GM23338 (cell line): ENCODE data around the gene ZFP42. TPM values are rescaled to one million over a fixed set of nuclear protein-coding genes. Genes with fewer than 3 reads are reported as not detected.
A peak's percentile ranks its signal among the peaks of the same experiment; 100 is the strongest.

Experiments used
- ATAC-seq: fragments of 200-7000 bp; cut with Tn5 transposase; 3 replicates; pipeline ENCODE4 v1.9.1; 2020
- DNase-seq: peaks from one replicate; pipeline ENCODE4 v3.0.0-alpha.2; 2015; ENCODE audit warnings: low spot score
- H2AFZ ChIP-seq: fragments of 200-600 bp; sonication (generic); 2 replicates; pipeline ENCODE4 v1.8.0; 2016; ENCODE audit warnings: antibody characterized with exemption, mild to moderate bottlenecking, moderate library complexity
- H3F3A ChIP-seq: fragments of 200-600 bp; sonication (generic); replicated peaks from 2 replicates; pipeline ENCODE4 v1.8.0; 2017; ENCODE audit warnings: antibody characterized with exemption, mixed run types, low read depth
- H3K27ac ChIP-seq: fragments of 200-600 bp; sonication (generic); 2 replicates; pipeline ENCODE4 v1.6.1; 2016; ENCODE audit warnings: low read depth
- H3K27me3 ChIP-seq: fragments of 200-600 bp; sonication (generic); 2 replicates; pipeline ENCODE4 v1.8.0; 2016; ENCODE audit warnings: mild to moderate bottlenecking, mixed run types, moderate library complexity; ENCODE audit not compliant: insufficient read depth
- H3K36me3 ChIP-seq: fragments of 200-600 bp; sonication (generic); 2 replicates; pipeline ENCODE4 v1.8.0; 2016; ENCODE audit warnings: mild to moderate bottlenecking; ENCODE audit not compliant: insufficient read depth
- H3K4me1 ChIP-seq: fragments of 200-600 bp; sonication (generic); 2 replicates; pipeline ENCODE4 v1.8.0; 2016; ENCODE audit warnings: mild to moderate bottlenecking, moderate library complexity; ENCODE audit not compliant: insufficient read depth
- H3K4me2 ChIP-seq: fragments of 200-600 bp; sonication (generic); 2 replicates; pipeline ENCODE4 v1.7.1; 2017; ENCODE audit warnings: mixed run types
- H3K4me3 ChIP-seq: fragments of 200-600 bp; sonication (generic); 2 replicates; pipeline ENCODE4 v1.6.1; 2016; ENCODE audit warnings: mixed run types
- H3K79me2 ChIP-seq: fragments of 200-600 bp; sonication (generic); replicated peaks from 2 replicates; pipeline ENCODE4 v1.8.0; 2017; ENCODE audit warnings: mild to moderate bottlenecking; ENCODE audit not compliant: insufficient read depth
- H3K9me2 ChIP-seq: fragments of 200-600 bp; sonication (generic); 2 replicates; pipeline ENCODE4 v1.8.0; 2017; ENCODE audit not compliant: insufficient read depth
- H4K20me1 ChIP-seq: fragments of 200-600 bp; sonication (generic); replicated peaks from 2 replicates; pipeline ENCODE4 v1.8.0; 2017; ENCODE audit warnings: mild to moderate bottlenecking; ENCODE audit not compliant: insufficient read depth
- H3K27ac Mint-ChIP-seq: 2 replicates; pipeline ENCODE4 v1.8.0; 2020; ENCODE audit warnings: inconsistent platforms, mild to moderate bottlenecking, moderate library complexity, mixed read lengths
- H3K27me3 Mint-ChIP-seq: 3 replicates; pipeline ENCODE4 v1.8.0; 2022; ENCODE audit warnings: low read depth, mild to moderate bottlenecking, moderate library complexity, mixed read lengths, inconsistent platforms; ENCODE audit not compliant: insufficient read depth, poor library complexity
- H3K36me3 Mint-ChIP-seq: 3 replicates; pipeline ENCODE4 v1.8.0; 2021; ENCODE audit warnings: low read depth, mild to moderate bottlenecking, inconsistent platforms, moderate library complexity, mixed read lengths
- H3K4me1 Mint-ChIP-seq: 3 replicates; pipeline ENCODE4 v1.8.0; 2020; ENCODE audit warnings: mild to moderate bottlenecking, inconsistent platforms, mixed read lengths
- H3K4me3 Mint-ChIP-seq: 3 replicates; pipeline ENCODE4 v1.8.0; 2021; ENCODE audit warnings: moderate library complexity, mild to moderate bottlenecking, inconsistent platforms, mixed read lengths
- H3K9me3 Mint-ChIP-seq: 3 replicates; pipeline ENCODE4 v1.8.0; 2020; ENCODE audit warnings: moderate library complexity, mild to moderate bottlenecking, inconsistent platforms, mixed read lengths
- CREB1 ChIP-seq: fragments of 250-450 bp; sonication (Bioruptor Pico); IDR thresholded peaks from 2 replicates; pipeline ENCODE4 v1.5.0; 2020; ENCODE audit warnings: low read depth, mild to moderate bottlenecking, moderate library complexity
- EZH2 ChIP-seq: fragments of 200-600 bp; sonication (generic); IDR thresholded peaks from one replicate; pipeline ENCODE4 v1.8.0; 2017; ENCODE audit warnings: antibody characterized with exemption, mild to moderate bottlenecking, low read depth; ENCODE audit not compliant: unreplicated experiment
- EZH2phosphoT487 ChIP-seq: fragments of 200-600 bp; sonication (generic); IDR thresholded peaks from one replicate; pipeline ENCODE4 v1.8.1; 2018; ENCODE audit warnings: antibody characterized with exemption; ENCODE audit not compliant: unreplicated experiment
- JUNB ChIP-seq: IDR thresholded peaks from one replicate; pipeline ENCODE4 v1.6.1; 2016; ENCODE audit warnings: antibody characterized with exemption; ENCODE audit not compliant: unreplicated experiment
- NANOG ChIP-seq: IDR thresholded peaks from 2 replicates; pipeline ENCODE4 v1.6.1; 2016; ENCODE audit warnings: antibody characterized with exemption, borderline replicate concordance
- POLR2AphosphoS5 ChIP-seq: IDR thresholded peaks from 2 replicates; pipeline ENCODE4 v1.6.1; 2016; ENCODE audit warnings: antibody characterized with exemption, low read depth
- STAT1 ChIP-seq: IDR thresholded peaks from one replicate; pipeline ENCODE4 v1.6.1; 2016; ENCODE audit warnings: antibody characterized with exemption; ENCODE audit not compliant: unreplicated experiment
- ZNF114 ChIP-seq: fragments of 250-450 bp; sonication (Bioruptor Pico); IDR thresholded peaks from 2 replicates; pipeline ENCODE4 v1.5.0; 2020; ENCODE audit warnings: mild to moderate bottlenecking, moderate library complexity
- ZNF331 ChIP-seq: fragments of 250-450 bp; sonication (Bioruptor Pico); IDR thresholded peaks from 2 replicates; pipeline ENCODE4 v1.5.0; 2020; ENCODE audit warnings: low read depth, mild to moderate bottlenecking, moderate library complexity
- polyA plus RNA-seq: library from polyadenylated mRNA; unstranded; fragments of >200 nt; fragmentation: Nextera tagmentation; extraction: Ambion mirVana; gene quantifications from 2 replicates; pipeline ENCODE4 v1.2.1, GENCODE V29; 2016
- total RNA-seq: library from RNA; depleted of rRNA; stranded (reverse); fragments of >200 nt; shearing (Covaris generic); gene quantifications from 2 replicates; pipeline ENCODE4 v1.2.3, GENCODE V29; 2014
- TF ChIP-seq, protein P1 (sequence below): IDR thresholded peaks from 2 replicates; pipeline ENCODE4 v1.6.1; 2016; ENCODE audit warnings: antibody characterized with exemption
- TF ChIP-seq, protein P2 (sequence below): IDR thresholded peaks from one replicate; pipeline ENCODE4 v1.6.1; 2018; ENCODE audit warnings: antibody characterized with exemption; ENCODE audit not compliant: unreplicated experiment
- TF ChIP-seq, protein P3 (sequence below): fragments of 250-450 bp; sonication (Bioruptor Pico); IDR thresholded peaks from 2 replicates; pipeline ENCODE4 v1.5.0; 2020; ENCODE audit warnings: mild to moderate bottlenecking, moderate library complexity
- TF ChIP-seq, protein P4 (sequence below), 2 experiments: fragments of 200-600 bp in 1 of 2; sonication (generic) in 1 of 2; conservative IDR thresholded peaks; 2 replicates each; pipeline versions ENCODE4 v1.5.1 to v1.6.1; 2016 to 2017; ENCODE audit warnings: antibody characterized with exemption in 2 of 2, low read depth in 2 of 2, mild to moderate bottlenecking in 2 of 2, moderate library complexity in 1 of 2

The ZFP42 gene
- total and polyA plus RNA-seq, 2 experiments from 2014 or later = 70.0 to 111 TPM

DNA sequence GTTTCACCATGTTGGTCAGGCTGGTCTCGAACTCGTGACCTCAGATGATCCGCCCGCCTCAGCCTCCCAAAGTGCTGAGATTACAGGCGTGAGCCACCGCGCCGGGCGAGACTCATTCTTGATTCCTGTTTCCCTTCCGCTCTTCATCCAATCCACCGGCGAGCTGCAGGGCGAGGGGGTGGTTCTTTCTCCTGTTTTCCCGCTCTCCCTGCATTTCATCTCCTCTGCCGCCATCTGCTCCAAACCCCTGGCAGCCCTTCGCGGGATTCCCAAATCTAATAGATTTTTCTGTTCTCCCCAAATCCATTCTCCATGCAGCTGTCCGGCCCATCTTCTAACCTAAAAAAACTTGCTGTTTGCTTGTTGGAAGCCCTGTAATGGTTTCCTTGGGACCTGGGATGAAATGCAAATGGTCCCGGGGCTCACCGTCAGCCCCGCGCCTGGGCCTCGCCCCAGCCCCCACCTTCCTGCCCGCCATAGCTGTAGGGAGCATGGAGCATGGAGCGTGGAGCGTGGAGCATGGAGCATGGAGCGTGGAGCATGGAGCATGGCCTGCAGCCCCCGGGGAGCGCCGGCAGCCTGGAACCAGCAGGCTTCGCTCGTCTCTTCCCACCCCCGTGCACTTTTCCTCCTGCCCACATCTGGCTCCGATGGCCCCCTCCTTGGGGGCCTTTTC, 1.1 kb downstream of the ZFP42 start:
- peaks cover 29% of the 10 kb centered on the region for H3K4me1 ChIP-seq
- peak overlapping the region; percentile 90 for H3K4me3 Mint-ChIP-seq

More for the DNA sequence above, 1.1 kb downstream of the ZFP42 start:
- no peak overlapping the region for H2AFZ ChIP-seq
- Mint-ChIP-seq H3K27me3 (peaks cover 8% of the 10 kb centered on the region), H3K27ac (peak overlapping the region; percentile 99), H3K36me3 (peaks cover 58% of the 10 kb centered on the region), H3K4me1 (peaks cover 32% of the 10 kb centered on the region), H3K9me3 (peaks cover 19% of the 10 kb centered on the region; the same call in 2 of the 3 replicates)
- peak; percentile 13 for ATAC-seq
- H4K20me1 ChIP-seq = peaks cover 14% of the 10 kb centered on the region
- no peak for TF ChIP-seq NANOG
- TF ChIP-seq, protein P1, sequence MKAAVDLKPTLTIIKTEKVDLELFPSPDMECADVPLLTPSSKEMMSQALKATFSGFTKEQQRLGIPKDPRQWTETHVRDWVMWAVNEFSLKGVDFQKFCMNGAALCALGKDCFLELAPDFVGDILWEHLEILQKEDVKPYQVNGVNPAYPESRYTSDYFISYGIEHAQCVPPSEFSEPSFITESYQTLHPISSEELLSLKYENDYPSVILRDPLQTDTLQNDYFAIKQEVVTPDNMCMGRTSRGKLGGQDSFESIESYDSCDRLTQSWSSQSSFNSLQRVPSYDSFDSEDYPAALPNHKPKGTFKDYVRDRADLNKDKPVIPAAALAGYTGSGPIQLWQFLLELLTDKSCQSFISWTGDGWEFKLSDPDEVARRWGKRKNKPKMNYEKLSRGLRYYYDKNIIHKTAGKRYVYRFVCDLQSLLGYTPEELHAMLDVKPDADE = no peak
- no peak for TF ChIP-seq ZNF331 (CRISPR knock-in tag)
- TF ChIP-seq, protein P2, sequence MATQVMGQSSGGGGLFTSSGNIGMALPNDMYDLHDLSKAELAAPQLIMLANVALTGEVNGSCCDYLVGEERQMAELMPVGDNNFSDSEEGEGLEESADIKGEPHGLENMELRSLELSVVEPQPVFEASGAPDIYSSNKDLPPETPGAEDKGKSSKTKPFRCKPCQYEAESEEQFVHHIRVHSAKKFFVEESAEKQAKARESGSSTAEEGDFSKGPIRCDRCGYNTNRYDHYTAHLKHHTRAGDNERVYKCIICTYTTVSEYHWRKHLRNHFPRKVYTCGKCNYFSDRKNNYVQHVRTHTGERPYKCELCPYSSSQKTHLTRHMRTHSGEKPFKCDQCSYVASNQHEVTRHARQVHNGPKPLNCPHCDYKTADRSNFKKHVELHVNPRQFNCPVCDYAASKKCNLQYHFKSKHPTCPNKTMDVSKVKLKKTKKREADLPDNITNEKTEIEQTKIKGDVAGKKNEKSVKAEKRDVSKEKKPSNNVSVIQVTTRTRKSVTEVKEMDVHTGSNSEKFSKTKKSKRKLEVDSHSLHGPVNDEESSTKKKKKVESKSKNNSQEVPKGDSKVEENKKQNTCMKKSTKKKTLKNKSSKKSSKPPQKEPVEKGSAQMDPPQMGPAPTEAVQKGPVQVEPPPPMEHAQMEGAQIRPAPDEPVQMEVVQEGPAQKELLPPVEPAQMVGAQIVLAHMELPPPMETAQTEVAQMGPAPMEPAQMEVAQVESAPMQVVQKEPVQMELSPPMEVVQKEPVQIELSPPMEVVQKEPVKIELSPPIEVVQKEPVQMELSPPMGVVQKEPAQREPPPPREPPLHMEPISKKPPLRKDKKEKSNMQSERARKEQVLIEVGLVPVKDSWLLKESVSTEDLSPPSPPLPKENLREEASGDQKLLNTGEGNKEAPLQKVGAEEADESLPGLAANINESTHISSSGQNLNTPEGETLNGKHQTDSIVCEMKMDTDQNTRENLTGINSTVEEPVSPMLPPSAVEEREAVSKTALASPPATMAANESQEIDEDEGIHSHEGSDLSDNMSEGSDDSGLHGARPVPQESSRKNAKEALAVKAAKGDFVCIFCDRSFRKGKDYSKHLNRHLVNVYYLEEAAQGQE = no peak
- TF ChIP-seq, protein P3, sequence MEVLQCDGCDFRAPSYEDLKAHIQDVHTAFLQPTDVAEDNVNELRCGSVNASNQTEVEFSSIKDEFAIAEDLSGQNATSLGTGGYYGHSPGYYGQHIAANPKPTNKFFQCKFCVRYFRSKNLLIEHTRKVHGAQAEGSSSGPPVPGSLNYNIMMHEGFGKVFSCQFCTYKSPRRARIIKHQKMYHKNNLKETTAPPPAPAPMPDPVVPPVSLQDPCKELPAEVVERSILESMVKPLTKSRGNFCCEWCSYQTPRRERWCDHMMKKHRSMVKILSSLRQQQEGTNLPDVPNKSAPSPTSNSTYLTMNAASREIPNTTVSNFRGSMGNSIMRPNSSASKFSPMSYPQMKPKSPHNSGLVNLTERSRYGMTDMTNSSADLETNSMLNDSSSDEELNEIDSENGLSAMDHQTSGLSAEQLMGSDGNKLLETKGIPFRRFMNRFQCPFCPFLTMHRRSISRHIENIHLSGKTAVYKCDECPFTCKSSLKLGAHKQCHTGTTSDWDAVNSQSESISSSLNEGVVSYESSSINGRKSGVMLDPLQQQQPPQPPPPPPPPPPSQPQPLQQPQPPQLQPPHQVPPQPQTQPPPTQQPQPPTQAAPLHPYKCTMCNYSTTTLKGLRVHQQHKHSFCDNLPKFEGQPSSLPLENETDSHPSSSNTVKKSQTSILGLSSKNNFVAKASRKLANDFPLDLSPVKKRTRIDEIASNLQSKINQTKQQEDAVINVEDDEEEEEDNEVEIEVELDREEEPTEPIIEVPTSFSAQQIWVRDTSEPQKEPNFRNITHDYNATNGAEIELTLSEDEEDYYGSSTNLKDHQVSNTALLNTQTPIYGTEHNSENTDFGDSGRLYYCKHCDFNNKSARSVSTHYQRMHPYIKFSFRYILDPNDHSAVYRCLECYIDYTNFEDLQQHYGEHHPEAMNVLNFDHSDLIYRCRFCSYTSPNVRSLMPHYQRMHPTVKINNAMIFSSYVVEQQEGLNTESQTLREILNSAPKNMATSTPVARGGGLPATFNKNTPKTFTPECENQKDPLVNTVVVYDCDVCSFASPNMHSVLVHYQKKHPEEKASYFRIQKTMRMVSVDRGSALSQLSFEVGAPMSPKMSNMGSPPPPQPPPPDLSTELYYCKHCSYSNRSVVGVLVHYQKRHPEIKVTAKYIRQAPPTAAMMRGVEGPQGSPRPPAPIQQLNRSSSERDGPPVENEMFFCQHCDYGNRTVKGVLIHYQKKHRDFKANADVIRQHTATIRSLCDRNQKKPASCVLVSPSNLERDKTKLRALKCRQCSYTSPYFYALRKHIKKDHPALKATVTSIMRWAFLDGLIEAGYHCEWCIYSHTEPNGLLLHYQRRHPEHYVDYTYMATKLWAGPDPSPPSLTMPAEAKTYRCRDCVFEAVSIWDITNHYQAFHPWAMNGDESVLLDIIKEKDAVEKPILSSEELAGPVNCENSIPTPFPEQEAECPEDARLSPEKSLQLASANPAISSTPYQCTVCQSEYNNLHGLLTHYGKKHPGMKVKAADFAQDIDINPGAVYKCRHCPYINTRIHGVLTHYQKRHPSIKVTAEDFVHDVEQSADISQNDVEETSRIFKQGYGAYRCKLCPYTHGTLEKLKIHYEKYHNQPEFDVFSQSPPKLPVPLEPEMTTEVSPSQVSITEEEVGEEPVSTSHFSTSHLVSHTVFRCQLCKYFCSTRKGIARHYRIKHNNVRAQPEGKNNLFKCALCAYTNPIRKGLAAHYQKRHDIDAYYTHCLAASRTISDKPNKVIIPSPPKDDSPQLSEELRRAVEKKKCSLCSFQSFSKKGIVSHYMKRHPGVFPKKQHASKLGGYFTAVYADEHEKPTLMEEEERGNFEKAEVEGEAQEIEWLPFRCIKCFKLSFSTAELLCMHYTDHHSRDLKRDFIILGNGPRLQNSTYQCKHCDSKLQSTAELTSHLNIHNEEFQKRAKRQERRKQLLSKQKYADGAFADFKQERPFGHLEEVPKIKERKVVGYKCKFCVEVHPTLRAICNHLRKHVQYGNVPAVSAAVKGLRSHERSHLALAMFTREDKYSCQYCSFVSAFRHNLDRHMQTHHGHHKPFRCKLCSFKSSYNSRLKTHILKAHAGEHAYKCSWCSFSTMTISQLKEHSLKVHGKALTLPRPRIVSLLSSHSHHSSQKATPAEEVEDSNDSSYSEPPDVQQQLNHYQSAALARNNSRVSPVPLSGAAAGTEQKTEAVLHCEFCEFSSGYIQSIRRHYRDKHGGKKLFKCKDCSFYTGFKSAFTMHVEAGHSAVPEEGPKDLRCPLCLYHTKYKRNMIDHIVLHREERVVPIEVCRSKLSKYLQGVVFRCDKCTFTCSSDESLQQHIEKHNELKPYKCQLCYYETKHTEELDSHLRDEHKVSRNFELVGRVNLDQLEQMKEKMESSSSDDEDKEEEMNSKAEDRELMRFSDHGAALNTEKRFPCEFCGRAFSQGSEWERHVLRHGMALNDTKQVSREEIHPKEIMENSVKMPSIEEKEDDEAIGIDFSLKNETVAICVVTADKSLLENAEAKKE = no peak
- TF ChIP-seq STAT1 = no peak
- TF ChIP-seq POLR2AphosphoS5 = no peak
- TF ChIP-seq EZH2 = no peak
- TF ChIP-seq, protein P4, sequence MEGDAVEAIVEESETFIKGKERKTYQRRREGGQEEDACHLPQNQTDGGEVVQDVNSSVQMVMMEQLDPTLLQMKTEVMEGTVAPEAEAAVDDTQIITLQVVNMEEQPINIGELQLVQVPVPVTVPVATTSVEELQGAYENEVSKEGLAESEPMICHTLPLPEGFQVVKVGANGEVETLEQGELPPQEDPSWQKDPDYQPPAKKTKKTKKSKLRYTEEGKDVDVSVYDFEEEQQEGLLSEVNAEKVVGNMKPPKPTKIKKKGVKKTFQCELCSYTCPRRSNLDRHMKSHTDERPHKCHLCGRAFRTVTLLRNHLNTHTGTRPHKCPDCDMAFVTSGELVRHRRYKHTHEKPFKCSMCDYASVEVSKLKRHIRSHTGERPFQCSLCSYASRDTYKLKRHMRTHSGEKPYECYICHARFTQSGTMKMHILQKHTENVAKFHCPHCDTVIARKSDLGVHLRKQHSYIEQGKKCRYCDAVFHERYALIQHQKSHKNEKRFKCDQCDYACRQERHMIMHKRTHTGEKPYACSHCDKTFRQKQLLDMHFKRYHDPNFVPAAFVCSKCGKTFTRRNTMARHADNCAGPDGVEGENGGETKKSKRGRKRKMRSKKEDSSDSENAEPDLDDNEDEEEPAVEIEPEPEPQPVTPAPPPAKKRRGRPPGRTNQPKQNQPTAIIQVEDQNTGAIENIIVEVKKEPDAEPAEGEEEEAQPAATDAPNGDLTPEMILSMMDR (conservative IDR thresholded peaks at IDR 0.05; ENCODE audit: low read depth in 2 of 2) = no peak
- TF ChIP-seq CREB1 = no peak
- no peak for TF ChIP-seq JUNB
- TF ChIP-seq EZH2phosphoT487 = no peak
- no peak for TF ChIP-seq ZNF114 (CRISPR knock-in tag)
- no peaks in the 10 kb centered on the region; the same call in 1 of the 2 replicates for H3F3A ChIP-seq
- no peaks in the 10 kb centered on the region for H3K27me3 ChIP-seq
- H3K36me3 ChIP-seq = peaks cover 28% of the 10 kb centered on the region
- H3K9me2 ChIP-seq = no peaks in the 10 kb centered on the region
- H3K4me3 ChIP-seq = peak overlapping the region; percentile 73
- peak; percentile 64 for DNase-seq
- peaks cover 61% of the 10 kb centered on the region for H3K79me2 ChIP-seq
- H3K4me2 ChIP-seq = peak overlapping the region; percentile 82
- peak overlapping the region; percentile 94; the same call in 1 of the 2 replicates for H3K27ac ChIP-seq
